H1 (cell line): ENCODE data around the gene DYRK2. TPM values are rescaled to one million over a fixed set of nuclear protein-coding genes. Genes with fewer than 3 reads are reported as not detected.

Source experiments
- CTCF ChIA-PET: fragments of 300-600 bp; sonication (Branson Sonifier 250); formaldehyde crosslinking; loops from one replicate; lab custom pipeline; 2021; ENCODE audit not compliant: partially characterized antibody; lab: Charles Lee
- POLR2A ChIA-PET: fragments of 300-600 bp; sonication (Branson Sonifier 250); formaldehyde crosslinking; loops from one replicate; lab custom pipeline; 2021; ENCODE audit warnings: inconsistent platforms; ENCODE audit not compliant: partially characterized antibody; lab: Charles Lee
- DNase-seq, 2 experiments: peaks; one replicate each; pipeline versions ENCODE4 v3.0.0 to v3.0.0-alpha.2; 2010 to 2022; ENCODE audit warnings: low spot score in 2 of 2, low read depth in 1 of 2, mixed read lengths in 1 of 2
- FAIRE-seq: peaks from 2 replicates; lab custom pipeline; 2011; peaks lifted over from hg19 to GRCh38; lab: Jason Lieb, UNC
- H2AFZ ChIP-seq: 2 replicates; pipeline ENCODE4 v1.8.1; 2012; ENCODE audit warnings: low read length, inconsistent platforms
- H2AK5ac ChIP-seq: 2 replicates; pipeline ENCODE4 v1.6.1; 2013; ENCODE audit warnings: low read depth, low read length
- H2BK120ac ChIP-seq: replicated peaks from 2 replicates; pipeline ENCODE3; 2013; ENCODE audit warnings: low read depth, low read length, inconsistent platforms
- H2BK12ac ChIP-seq: 2 replicates; pipeline ENCODE4 v1.6.1; 2013; ENCODE audit warnings: low read depth, low read length
- H2BK15ac ChIP-seq: 2 replicates; pipeline ENCODE4 v1.6.1; 2013; ENCODE audit warnings: low read length
- H2BK20ac ChIP-seq: 2 replicates; pipeline ENCODE4 v1.6.1; 2013; ENCODE audit warnings: low read length
- H2BK5ac ChIP-seq: 2 replicates; pipeline ENCODE4 v1.6.1; 2013; ENCODE audit warnings: low read depth, low read length
- H3K14ac ChIP-seq: 2 replicates; pipeline ENCODE4 v1.6.1; 2013; ENCODE audit warnings: inconsistent platforms; ENCODE audit not compliant: insufficient read length
- H3K18ac ChIP-seq: 2 replicates; pipeline ENCODE4 v1.6.1; 2013; ENCODE audit warnings: low read length; ENCODE audit errors: extremely low read depth
- H3K23ac ChIP-seq: 2 replicates; pipeline ENCODE4 v1.6.1; 2013; ENCODE audit warnings: inconsistent platforms; ENCODE audit not compliant: insufficient read length
- H3K23me2 ChIP-seq: 2 replicates; pipeline ENCODE4 v1.6.1; 2013; ENCODE audit warnings: low read depth, low read length
- H3K27ac ChIP-seq: 2 replicates; pipeline ENCODE4 v1.6.1; 2011; ENCODE audit warnings: low read depth, low read length, inconsistent platforms
- H3K27me3 ChIP-seq, 4 experiments: replicated peaks in 1 of 4; 1 replicate in 1 of 4; 2 replicates in 3 of 4; pipeline versions ENCODE4 v1.6.1 to v1.8.1; 2011 to 2013; ENCODE audit warnings: low read length in 3 of 4, mild to moderate bottlenecking in 3 of 4, inconsistent platforms in 2 of 4, mixed read lengths in 2 of 4, moderate library complexity in 1 of 4; ENCODE audit not compliant: control insufficient read depth in 3 of 4, insufficient read depth in 3 of 4; ENCODE audit errors: extremely low read depth in 1 of 4
- H3K36me3 ChIP-seq, 4 experiments: 2 replicates each; pipeline versions ENCODE4 v1.6.1 to v1.8.1; 2011 to 2013; ENCODE audit warnings: mild to moderate bottlenecking in 4 of 4, low read length in 3 of 4, moderate library complexity in 2 of 4, control low read depth in 1 of 4, inconsistent platforms in 1 of 4; ENCODE audit not compliant: insufficient read depth in 4 of 4, control insufficient read depth in 2 of 4
- H3K4ac ChIP-seq: replicated peaks from 2 replicates; pipeline ENCODE3; 2013; ENCODE audit warnings: low read length, low read depth, mixed read lengths, inconsistent platforms; ENCODE audit not compliant: insufficient read length
- H3K4me1 ChIP-seq, 4 experiments: replicated peaks in 1 of 4; 1 replicate in 1 of 4; 2 replicates in 3 of 4; pipeline versions ENCODE4 v1.6.1 to v1.8.1; 2011 to 2013; ENCODE audit warnings: low read length in 3 of 4, inconsistent platforms in 2 of 4, mixed read lengths in 1 of 4; ENCODE audit not compliant: insufficient read depth in 4 of 4, control insufficient read depth in 3 of 4
- H3K4me2 ChIP-seq, 2 experiments: 2 replicates each; pipeline versions ENCODE4 v1.6.1 to v1.8.1; 2011 to 2013; ENCODE audit warnings: low read depth in 2 of 2, low read length in 2 of 2, control low read depth in 1 of 2, inconsistent platforms in 1 of 2, mild to moderate bottlenecking in 1 of 2; ENCODE audit not compliant: insufficient read depth in 1 of 2
- H3K4me3 ChIP-seq, 4 experiments: fragments of 200-600, 300-600 bp in 1 of 4; sonication (generic), shearing (Covaris generic), sonication (Bioruptor Twin) in 1 of 4; 2 replicates each; pipeline versions ENCODE4 v1.5.1 to v1.8.1; 2011 to 2016; ENCODE audit warnings: low read length in 4 of 4, low read depth in 3 of 4, control low read depth in 2 of 4, inconsistent platforms in 2 of 4, mild to moderate bottlenecking in 2 of 4, mixed read lengths in 1 of 4, moderate library complexity in 1 of 4; ENCODE audit not compliant: insufficient read depth in 2 of 4; ENCODE audit errors: extremely low read depth in 1 of 4
- H3K56ac ChIP-seq: replicated peaks from 2 replicates; pipeline ENCODE3; 2013; ENCODE audit warnings: low read depth, mild to moderate bottlenecking, mixed read lengths, low read length, inconsistent platforms; ENCODE audit not compliant: insufficient read length
- H3K79me1 ChIP-seq: 2 replicates; pipeline ENCODE4 v1.6.1; 2013; ENCODE audit warnings: low read depth, low read length, control low read depth
- H3K79me2 ChIP-seq, 2 experiments: 2 replicates each; pipeline versions ENCODE4 v1.6.1 to v1.8.1; 2012 to 2013; ENCODE audit warnings: low read length in 2 of 2, mild to moderate bottlenecking in 2 of 2, inconsistent platforms in 1 of 2; ENCODE audit not compliant: insufficient read depth in 2 of 2, control insufficient read depth in 1 of 2
- H3K9ac ChIP-seq, 4 experiments: replicated peaks in 1 of 4; 1 replicate in 1 of 4; 2 replicates in 3 of 4; pipeline versions ENCODE4 v1.6.1 to v1.8.1; 2011 to 2013; ENCODE audit warnings: low read depth in 3 of 4, low read length in 3 of 4, control low read depth in 2 of 4, mild to moderate bottlenecking in 2 of 4, moderate library complexity in 2 of 4, inconsistent platforms in 1 of 4; ENCODE audit errors: extremely low read depth in 1 of 4
- H3K9me3 ChIP-seq, 2 experiments: 2 replicates each; pipeline versions ENCODE4 v1.6.1 to v1.8.1; 2012 to 2013; ENCODE audit warnings: mild to moderate bottlenecking in 2 of 2, moderate library complexity in 2 of 2, control low read depth in 1 of 2, inconsistent platforms in 1 of 2, low read depth in 1 of 2, low read length in 1 of 2, mixed read lengths in 1 of 2; ENCODE audit not compliant: insufficient read depth in 2 of 2
- H4K20me1 ChIP-seq, 2 experiments: replicated peaks in 1 of 2; 2 replicates each; pipeline versions ENCODE3 to v1.8.1; 2011 to 2013; ENCODE audit warnings: inconsistent platforms in 2 of 2, low read length in 2 of 2, mild to moderate bottlenecking in 1 of 2; ENCODE audit not compliant: insufficient read depth in 2 of 2, control insufficient read depth in 1 of 2
- H4K5ac ChIP-seq: 2 replicates; pipeline ENCODE4 v1.6.1; 2013; ENCODE audit warnings: low read length, low read depth, mixed read lengths, inconsistent platforms; ENCODE audit not compliant: insufficient read length
- H4K8ac ChIP-seq: 2 replicates; pipeline ENCODE4 v1.8.0; 2013; ENCODE audit warnings: mild to moderate bottlenecking, moderate library complexity, low read length, inconsistent platforms; ENCODE audit not compliant: insufficient read depth; ENCODE audit errors: extremely low read depth
- H4K91ac ChIP-seq: replicated peaks from 2 replicates; pipeline ENCODE3; 2013; ENCODE audit warnings: low read length, mixed read lengths, inconsistent platforms; ENCODE audit not compliant: insufficient read length
- ASH2L ChIP-seq: fragments of 200-600, 300-600 bp; sonication (generic); IDR thresholded peaks from one replicate; pipeline ENCODE4 v1.7.1; 2017; ENCODE audit warnings: low read length
- MAFK ChIP-seq: IDR thresholded peaks from 2 replicates; pipeline ENCODE4 v1.6.1; 2012; ENCODE audit warnings: low read depth, mild to moderate bottlenecking, improper control_type of control experiment, low read length
- RAD21 ChIP-seq, 2 experiments: IDR thresholded peaks in 1 of 2; conservative IDR thresholded peaks in 1 of 2; 2 replicates each; pipeline ENCODE4 v1.6.1; 2011; ENCODE audit warnings: low read depth in 2 of 2, low read length in 2 of 2, improper control_type of control experiment in 1 of 2, inconsistent platforms in 1 of 2, mild to moderate bottlenecking in 1 of 2, moderate library complexity in 1 of 2
- TAF1 ChIP-seq: IDR thresholded peaks from 2 replicates; pipeline ENCODE4 v1.6.1; 2011; ENCODE audit warnings: mild to moderate bottlenecking, low read depth, low read length
- WGBS, 2 experiments: shearing (Covaris generic) in 1 of 2; methylation state at CpG; one replicate each; pipeline versions ENCODE4 v1.1.6 to v1.1.7; 2013 to 2015; ENCODE audit warnings: low lambda C conversion rate in 2 of 2, mixed read lengths in 2 of 2, inconsistent platforms in 1 of 2, low coverage in 1 of 2, missing lambda C conversion rate in 1 of 2; ENCODE audit not compliant: insufficient replicate concordance in 2 of 2, insufficient coverage in 1 of 2, insufficient read length in 1 of 2; ENCODE audit errors: extremely low coverage in 1 of 2, missing lambda C conversion rate in 1 of 2; 5-methylcytosine and 5-hydroxymethylcytosine counted together
- polyA plus RNA-seq, 7 experiments: library from polyadenylated mRNA; depleted of rRNA in 3 of 7; stranded (reverse) in 5 of 7; unstranded in 2 of 7; fragments of >200 nt in 5 of 7; fragments of 200-250 nt in 2 of 7; gene quantifications; 1 replicate in 5 of 7; 2 replicates in 1 of 7; 4 replicates in 1 of 7; pipeline versions ENCODE4 v1.2.1 to v1.2.3, GENCODE V29; 2011 to 2013; ENCODE audit warnings: missing spikeins in 2 of 7, mixed read lengths in 2 of 7
- total RNA-seq: library from RNA; stranded (reverse); fragmentation: NEBNext Ultra II Directional; extraction: Animal tissue kit (Norgen Biotek cat#: 25700); gene quantifications from 2 replicates; pipeline ENCODE4 v1.2.1, GENCODE V29; 2021

The DYRK2 gene
- total and polyA plus RNA-seq, 2 of the 8 experiments (the other 6 are each of a cell fraction or from before 2014, with no cell fraction given) = 11.2 to 31.6 TPM

DNA sequence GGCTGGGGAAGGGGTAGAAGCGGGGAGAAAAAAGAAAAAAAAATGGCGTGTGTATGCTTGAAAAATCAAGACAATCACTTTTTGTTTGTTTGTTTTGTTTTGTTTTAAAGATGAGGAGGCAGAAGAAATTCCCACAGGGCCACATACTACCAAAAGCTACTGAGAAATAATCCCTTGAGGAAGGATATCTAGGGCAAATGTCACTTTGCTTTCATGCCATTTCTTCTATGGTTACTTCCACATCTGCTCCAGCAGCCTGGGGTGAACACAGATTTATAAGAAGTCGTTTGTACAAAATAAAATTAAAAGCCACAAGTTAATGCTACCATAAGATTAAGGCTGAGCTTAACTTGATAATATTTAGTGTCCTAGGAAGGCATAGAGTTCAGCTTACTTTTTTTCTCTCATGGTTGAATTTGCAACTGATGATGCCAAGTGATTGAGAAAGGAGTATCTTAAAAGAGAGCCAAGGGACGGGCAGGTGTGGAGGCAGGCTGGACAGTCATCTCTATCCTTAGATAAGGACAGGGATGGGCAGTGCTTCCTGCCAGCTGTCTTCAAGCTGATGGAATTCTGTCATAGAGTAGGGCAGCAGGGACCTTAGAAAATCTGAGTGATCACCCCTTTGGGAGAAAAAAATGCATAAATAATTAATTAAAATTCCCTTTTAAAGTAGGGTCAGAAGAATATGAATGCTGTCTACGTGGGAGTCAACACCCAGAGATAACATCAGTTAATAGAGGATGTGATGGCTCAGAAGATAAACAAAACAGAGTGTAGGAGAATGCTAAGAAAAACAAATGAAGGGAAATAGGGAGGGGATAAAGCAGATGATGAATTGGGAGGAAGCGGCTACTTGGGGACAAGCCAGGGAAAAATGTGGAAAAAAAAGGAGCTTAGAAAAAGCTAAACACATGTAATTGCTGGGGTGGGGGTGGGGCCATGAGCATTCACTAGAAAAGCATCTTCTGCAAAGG, 57.1 kb downstream of the DYRK2 start:
- DNase-seq (no peak), FAIRE-seq (no peak)
- Histone ChIP-seq H3K14ac (no peak overlapping the region), H3K4me1 (peaks cover 0 to 3% (median 0%) of the 10 kb centered on the region in 4 experiments; a peak in 2 of 7 replicates), H4K91ac (no peak overlapping the region), H3K56ac (no peak overlapping the region), H3K23ac (no peak overlapping the region), H2BK120ac (no peak overlapping the region), H4K20me1 (no peaks in the 10 kb centered on the region), H3K36me3 (no peaks in the 10 kb centered on the region), H2BK20ac (no peak overlapping the region), H3K9me3 (no peaks in the 10 kb centered on the region), H3K27ac (no peak overlapping the region), H3K23me2 (no peaks in the 10 kb centered on the region), H4K5ac (no peak overlapping the region), H3K79me2 (no peaks in the 10 kb centered on the region), H2BK5ac (no peak overlapping the region), H2AK5ac (no peak overlapping the region), H3K9ac (no peak overlapping the region), H2BK15ac (no peak overlapping the region), H3K27me3 (no peaks in the 10 kb centered on the region), H2AFZ (no peak overlapping the region), H4K8ac (no peak overlapping the region), H2BK12ac (no peak overlapping the region), H3K79me1 (no peaks in the 10 kb centered on the region), H3K18ac (no peak overlapping the region), H3K4ac (no peak overlapping the region), H3K4me2 (no peak overlapping the region), H3K4me3 (no peak overlapping the region)
- WGBS, 2 experiments = 72% methylated on average over 6 of the region's 6 CpGs; no CpG with 5 or more reads in 1 of the 2 experiments
- POLR2A ChIA-PET = interaction anchor here (0.6 kb wide), 1 partner anchor 325 kb away, joined by 3 read pairs; no protein-coding TSS in a partner anchor
- CTCF ChIA-PET = interaction anchor here (0.6 to 1.7 kb wide), 3 partner anchors 37 to 265 kb away, joined by 3 to 7 read pairs (median 3); no protein-coding TSS in a partner anchor
- TF ChIP-seq ASH2L = no peak
- TF ChIP-seq MAFK = no peak
- no peak for TF ChIP-seq TAF1
- TF ChIP-seq RAD21 (IDR thresholded peaks at IDR 0.05 in 1 of 2, conservative IDR thresholded peaks at IDR 0.05 in 1 of 2; ENCODE audit: low read depth in 2 of 2, low read length in 2 of 2) = no peak
